ENCODE measurements around the gene SPATA46. TPM values are rescaled to one million over a fixed set of nuclear protein-coding genes. Genes with fewer than 3 reads are reported as not detected.

SPATA46 gene
- total and polyA plus RNA-seq, 2 donors (not counting 1 experiment from before 2014, with no cell fraction given): not detected

GRCh38 chr1:162384116-162384515 is 7.5 kb upstream of the SPATA46 start:
- DNase-seq (no peak), ATAC-seq (ENCODE audit: low read depth) (no peak)
- H2AFZ ChIP-seq (ENCODE audit: insufficient read depth, low read depth, low read length, poor library complexity, severe bottlenecking): no peak overlapping the region
- H3K27ac ChIP-seq (ENCODE audit: low read length in 2 of 2): no peak overlapping the region
- H3K9ac ChIP-seq (ENCODE audit: low read length): no peak overlapping the region
- no peak overlapping the region for H3K4me2 ChIP-seq (replicated peaks; ENCODE audit: low read depth, low read length, poor library complexity, severe bottlenecking)
- H3K79me2 ChIP-seq (ENCODE audit: control insufficient read depth, insufficient read depth, low read length): no peaks in the 10 kb centered on the region
- H3K4me3 ChIP-seq (ENCODE audit: control extremely low read depth in 1 of 5, extremely low read depth in 1 of 5, insufficient read depth in 1 of 5, low read depth in 2 of 5, low read length in 4 of 5): no peak overlapping the region
- Mint-ChIP-seq H3K27ac (no peak overlapping the region), H3K27me3 (peaks cover 9% of the 10 kb centered on the region), H3K4me1 (peaks cover 3% of the 10 kb centered on the region), H3K4me3 (no peak overlapping the region), H3K9me3 (ENCODE audit: insufficient read depth) (no peaks in the 10 kb centered on the region)
- 97% methylated on average over 4 of the region's 6 CpGs for WGBS (ENCODE audit: insufficient coverage)
- no peaks in the 10 kb centered on the region for H4K20me1 ChIP-seq (ENCODE audit: control insufficient read depth, insufficient read depth, low read length, poor library complexity, severe bottlenecking)
- H3K36me3 ChIP-seq (replicated peaks in 1 of 2; ENCODE audit: control extremely low read depth in 1 of 2, control insufficient read depth in 1 of 2, extremely low read depth in 1 of 2, insufficient read depth in 2 of 2, low read length in 1 of 2): no peaks in the 10 kb centered on the region
- intact Hi-C loops (cut with micrococcal nuclease): no loop called here
- no peaks in the 10 kb centered on the region for H3K9me3 ChIP-seq (ENCODE audit: control extremely low read depth in 1 of 3, control insufficient read depth in 2 of 3, insufficient read depth in 1 of 3, low read length in 2 of 3)
- peaks cover 0 to under 1% of the 10 kb centered on the region in 2 donors for H3K4me1 ChIP-seq (ENCODE audit: control insufficient read depth in 2 of 2, insufficient read depth in 2 of 2, low read length in 2 of 2)
- H3K27me3 ChIP-seq (replicated peaks in 1 of 4; ENCODE audit: control extremely low read depth in 1 of 4, control insufficient read depth in 3 of 4, insufficient read depth in 4 of 4, low read length in 3 of 4): no peaks in the 10 kb centered on the region
- ChIA-PET POLR2A (no interaction called here), CTCF (no interaction called here)
- no peak for TF ChIP-seq CTCF (IDR thresholded peaks at IDR 0.05)
- no peak for TF ChIP-seq EZH2 (IDR thresholded peaks at IDR 0.05; ENCODE audit: borderline replicate concordance, insufficient read depth, low read depth, low read length, poor library complexity, severe bottlenecking)

- Mint-ChIP-seq H3K27me3 (peaks cover 4% of the 10 kb centered on the region), H3K9me3 (ENCODE audit: insufficient read depth) (no peaks in the 10 kb centered on the region)
- H3K9ac ChIP-seq (ENCODE audit: low read length): no peak overlapping the region
These were observed 6.9 kb upstream of the SPATA46 start for GRCh38 chr1:162383516-162383915.

More at GRCh38 chr1:162383516-162383915, 6.9 kb upstream of the SPATA46 start:
- H3K4me1 Mint-ChIP-seq: no peaks in the 10 kb centered on the region
- ChIA-PET CTCF (no interaction called here), POLR2A (no interaction called here)
- no peaks in the 10 kb centered on the region for H3K79me2 ChIP-seq (ENCODE audit: control insufficient read depth, insufficient read depth, low read length)
- TF ChIP-seq EZH2 (IDR thresholded peaks at IDR 0.05; ENCODE audit: borderline replicate concordance, insufficient read depth, low read depth, low read length, poor library complexity, severe bottlenecking): no peak
- no peak for TF ChIP-seq CTCF (IDR thresholded peaks at IDR 0.05)
- H3K27ac Mint-ChIP-seq: no peak overlapping the region
- H3K4me3 Mint-ChIP-seq: no peak overlapping the region
- H3K27me3 ChIP-seq (replicated peaks in 1 of 4; ENCODE audit: control extremely low read depth in 1 of 4, control insufficient read depth in 3 of 4, insufficient read depth in 4 of 4, low read length in 3 of 4): no peaks in the 10 kb centered on the region
- H3K27ac ChIP-seq (ENCODE audit: low read length in 2 of 2): no peak overlapping the region
- H3K36me3 ChIP-seq (replicated peaks in 1 of 2; ENCODE audit: control extremely low read depth in 1 of 2, control insufficient read depth in 1 of 2, extremely low read depth in 1 of 2, insufficient read depth in 2 of 2, low read length in 1 of 2): no peaks in the 10 kb centered on the region
- intact Hi-C loops (cut with micrococcal nuclease): no loop called here
- H4K20me1 ChIP-seq (ENCODE audit: control insufficient read depth, insufficient read depth, low read length, poor library complexity, severe bottlenecking): no peaks in the 10 kb centered on the region
- DNase-seq (no peak), ATAC-seq (ENCODE audit: low read depth) (no peak)
- WGBS (ENCODE audit: insufficient coverage): 94% methylated on average over 8 of the region's 8 CpGs
- no peak overlapping the region for H3K4me3 ChIP-seq (ENCODE audit: control extremely low read depth in 1 of 5, extremely low read depth in 1 of 5, insufficient read depth in 1 of 5, low read depth in 2 of 5, low read length in 4 of 5)
- H2AFZ ChIP-seq (ENCODE audit: insufficient read depth, low read depth, low read length, poor library complexity, severe bottlenecking): no peak overlapping the region
- no peak overlapping the region for H3K4me2 ChIP-seq (replicated peaks; ENCODE audit: low read depth, low read length, poor library complexity, severe bottlenecking)
- H3K9me3 ChIP-seq (ENCODE audit: control extremely low read depth in 1 of 3, control insufficient read depth in 2 of 3, insufficient read depth in 1 of 3, low read length in 2 of 3): no peaks in the 10 kb centered on the region
- no peaks in the 10 kb centered on the region for H3K4me1 ChIP-seq (ENCODE audit: control insufficient read depth in 2 of 2, insufficient read depth in 2 of 2, low read length in 2 of 2)

Measured in B cell (primary cell).